Breast epithelium (tissue), 4 donors: ENCODE results near the gene AGR3. TPM values are rescaled to one million over a fixed set of nuclear protein-coding genes. Genes with fewer than 3 reads are reported as not detected.
A peak's percentile ranks its signal among the peaks of the same experiment; 100 is the strongest.

Experiments
- DNase-seq, 2 donors: peaks; one replicate each; pipeline ENCODE4 v3.0.0-alpha.2; 2019; ENCODE audit warnings: low spot score in 2 of 2
- H3K27ac ChIP-seq, 2 donors: fragments of 200-600 bp; sonication (generic) in 1 of 2; one replicate each; pipeline ENCODE4 v1.5.1; 2016 to 2019; ENCODE audit warnings: mild to moderate bottlenecking in 1 of 2
- H3K27me3 ChIP-seq, 2 donors: fragments of 200-600 bp; sonication (generic) in 1 of 2; one replicate each; pipeline versions ENCODE4 v1.5.1 to v1.6.0; 2017 to 2019; ENCODE audit warnings: control low read depth in 1 of 2, mild to moderate bottlenecking in 1 of 2
- H3K36me3 ChIP-seq: fragments of 200-600 bp; one replicate; pipeline ENCODE4 v1.5.1; 2019
- H3K4me1 ChIP-seq, 2 donors: fragments of 200-600 bp; sonication (generic); one replicate each; pipeline ENCODE4 v1.5.1; 2016 to 2019; ENCODE audit warnings: control low read depth in 1 of 2
- H3K4me3 ChIP-seq, 3 donors: fragments of 200-600 bp; sonication (generic); 1 replicate in 2 of 3; 2 replicates in 1 of 3; pipeline ENCODE4 v1.5.1; 2016 to 2019; ENCODE audit warnings: mild to moderate bottlenecking in 3 of 3, moderate library complexity in 2 of 3
- H3K9me3 ChIP-seq, 2 donors: fragments of 200-600 bp; sonication (generic) in 1 of 2; one replicate each; pipeline ENCODE4 v1.5.1; 2016 to 2019; ENCODE audit warnings: control low read depth in 1 of 2
- CTCF ChIP-seq, 3 donors: fragments of 450-650 bp; IDR thresholded peaks; one replicate each; pipeline ENCODE4 v1.5.1; 2016 to 2017; ENCODE audit warnings: antibody characterized with exemption in 3 of 3, mild to moderate bottlenecking in 3 of 3, moderate library complexity in 3 of 3
- POLR2A ChIP-seq: fragments of 450-650 bp; IDR thresholded peaks from one replicate; pipeline ENCODE4 v1.6.1; 2016; ENCODE audit warnings: antibody characterized with exemption, mild to moderate bottlenecking, moderate library complexity
- POLR2AphosphoS5 ChIP-seq, 3 donors: sonication (generic); formaldehyde crosslinking; IDR thresholded peaks; one replicate each; pipeline ENCODE4 v1.6.1; 2017; ENCODE audit warnings: antibody characterized with exemption in 3 of 3
- intact Hi-C: fragments of 100-400 bp; cut with DNase I; formaldehyde crosslinking; loops from one replicate; pipeline ENCODE4 v1.15.1; 2023; ENCODE audit warnings: low total_unique reads
- total RNA-seq, 3 donors: library from RNA; depleted of rRNA; stranded (reverse); fragments of >200 nt; gene quantifications; one replicate each; pipeline ENCODE4 v1.1.0, GENCODE V29; 2016

Gene AGR3
- total RNA-seq, 3 donors from 2014 or later = 32.1 to 37.3 TPM; not detected in 1

GRCh38 chr7:16913643-16914042 lies 31.9 kb upstream of the AGR3 start:
- no peak for TF ChIP-seq POLR2AphosphoS5 (IDR thresholded peaks at IDR 0.05)
- TF ChIP-seq CTCF (IDR thresholded peaks at IDR 0.05) = no peak
- no peak for TF ChIP-seq POLR2A
- no peaks in the 10 kb centered on the region for H3K9me3 ChIP-seq
- intact Hi-C loops = no loop called here

GRCh38 chr7:16912540-16912939 lies 30.8 kb upstream of the AGR3 start:
- intact Hi-C loops = no loop called here
- no peaks in the 10 kb centered on the region for H3K4me1 ChIP-seq
- H3K36me3 ChIP-seq = no peaks in the 10 kb centered on the region
- TF ChIP-seq POLR2A = no peak
- TF ChIP-seq CTCF (IDR thresholded peaks at IDR 0.05) = no peak
- DNase-seq = no peak
- no peaks in the 10 kb centered on the region for H3K9me3 ChIP-seq
- H3K4me3 ChIP-seq = no peak overlapping the region
- H3K27ac ChIP-seq = no peak overlapping the region
- no peaks in the 10 kb centered on the region for H3K27me3 ChIP-seq

More at GRCh38 chr7:16913643-16914042, 31.9 kb upstream of the AGR3 start:
- H3K36me3 ChIP-seq = no peaks in the 10 kb centered on the region
- H3K27ac ChIP-seq = no peak overlapping the region
- H3K4me1 ChIP-seq = no peaks in the 10 kb centered on the region
- H3K27me3 ChIP-seq = no peaks in the 10 kb centered on the region
- DNase-seq = no peak
- no peak overlapping the region for H3K4me3 ChIP-seq

GRCh38 chr7:16908561-16908960 lies 26.8 kb upstream of the AGR3 start:
- no peak for DNase-seq
- Histone ChIP-seq H3K9me3 (no peaks in the 10 kb centered on the region), H3K4me1 (no peaks in the 10 kb centered on the region), H3K27ac (no peak overlapping the region), H3K36me3 (no peaks in the 10 kb centered on the region), H3K4me3 (no peak overlapping the region), H3K27me3 (no peaks in the 10 kb centered on the region)
- intact Hi-C loops = no loop called here
- TF ChIP-seq CTCF (IDR thresholded peaks at IDR 0.05) = no peak
- TF ChIP-seq POLR2AphosphoS5 (IDR thresholded peaks at IDR 0.05) = no peak
- TF ChIP-seq POLR2A = no peak

GRCh38 chr7:16905300-16906044 lies 23.7 kb upstream of the AGR3 start:
- DNase-seq = no peak
- Histone ChIP-seq H3K27me3 (no peaks in the 10 kb centered on the region), H3K36me3 (no peaks in the 10 kb centered on the region), H3K4me1 (no peaks in the 10 kb centered on the region), H3K4me3 (no peak overlapping the region), H3K27ac (peak overlapping the region in 1 of 2 donors; percentile 8), H3K9me3 (no peaks in the 10 kb centered on the region)
- TF ChIP-seq POLR2A (no peak), CTCF (IDR thresholded peaks at IDR 0.05) (no peak), POLR2AphosphoS5 (IDR thresholded peaks at IDR 0.05) (no peak)
- intact Hi-C loops = no loop called here

GRCh38 chr7:16904076-16904475 lies 22.3 kb upstream of the AGR3 start:
- no peak for TF ChIP-seq POLR2AphosphoS5 (IDR thresholded peaks at IDR 0.05)
- TF ChIP-seq CTCF (IDR thresholded peaks at IDR 0.05) = no peak
- TF ChIP-seq POLR2A = no peak
- DNase-seq = no peak
- H3K27me3 ChIP-seq = no peaks in the 10 kb centered on the region
- H3K27ac ChIP-seq = no peak overlapping the region
- intact Hi-C loops = no loop called here
- H3K4me3 ChIP-seq = no peak overlapping the region
- H3K9me3 ChIP-seq = no peaks in the 10 kb centered on the region
- H3K36me3 ChIP-seq = no peaks in the 10 kb centered on the region
- H3K4me1 ChIP-seq = no peaks in the 10 kb centered on the region
